Measurements from ENCODE around the gene GPRC5D.

DNA sequence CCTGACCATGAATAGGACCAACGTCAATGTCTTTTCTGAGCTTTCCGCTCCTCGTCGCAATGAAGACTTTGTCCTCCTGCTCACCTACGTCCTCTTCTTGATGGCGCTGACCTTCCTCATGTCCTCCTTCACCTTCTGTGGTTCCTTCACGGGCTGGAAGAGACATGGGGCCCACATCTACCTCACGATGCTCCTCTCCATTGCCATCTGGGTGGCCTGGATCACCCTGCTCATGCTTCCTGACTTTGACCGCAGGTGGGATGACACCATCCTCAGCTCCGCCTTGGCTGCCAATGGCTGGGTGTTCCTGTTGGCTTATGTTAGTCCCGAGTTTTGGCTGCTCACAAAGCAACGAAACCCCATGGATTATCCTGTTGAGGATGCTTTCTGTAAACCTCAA, 43.3 kb downstream of the GPRC5D start:
- TF ChIP-seq POLR2A (IDR thresholded peaks at IDR 0.05): no peak
- TF ChIP-seq, protein P1, sequence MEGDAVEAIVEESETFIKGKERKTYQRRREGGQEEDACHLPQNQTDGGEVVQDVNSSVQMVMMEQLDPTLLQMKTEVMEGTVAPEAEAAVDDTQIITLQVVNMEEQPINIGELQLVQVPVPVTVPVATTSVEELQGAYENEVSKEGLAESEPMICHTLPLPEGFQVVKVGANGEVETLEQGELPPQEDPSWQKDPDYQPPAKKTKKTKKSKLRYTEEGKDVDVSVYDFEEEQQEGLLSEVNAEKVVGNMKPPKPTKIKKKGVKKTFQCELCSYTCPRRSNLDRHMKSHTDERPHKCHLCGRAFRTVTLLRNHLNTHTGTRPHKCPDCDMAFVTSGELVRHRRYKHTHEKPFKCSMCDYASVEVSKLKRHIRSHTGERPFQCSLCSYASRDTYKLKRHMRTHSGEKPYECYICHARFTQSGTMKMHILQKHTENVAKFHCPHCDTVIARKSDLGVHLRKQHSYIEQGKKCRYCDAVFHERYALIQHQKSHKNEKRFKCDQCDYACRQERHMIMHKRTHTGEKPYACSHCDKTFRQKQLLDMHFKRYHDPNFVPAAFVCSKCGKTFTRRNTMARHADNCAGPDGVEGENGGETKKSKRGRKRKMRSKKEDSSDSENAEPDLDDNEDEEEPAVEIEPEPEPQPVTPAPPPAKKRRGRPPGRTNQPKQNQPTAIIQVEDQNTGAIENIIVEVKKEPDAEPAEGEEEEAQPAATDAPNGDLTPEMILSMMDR (IDR thresholded peaks at IDR 0.05): no peak

Data from Peyer's patch (tissue), 4 donors.